A549 (cell line): ENCODE measurements around the gene WDR82. TPM values are rescaled to one million over a fixed set of nuclear protein-coding genes. Genes with fewer than 3 reads are reported as not detected.
"Not testable (repeated sequence)": the region's sequence is repeated elsewhere in the genome, so short reads cannot be mapped to it uniquely, and the experiment has no call there.

Experiments
- ATAC-seq, 2 experiments: fragments of 200-7000 bp in 1 of 2; fragments of >200 bp in 1 of 2; cut with Nextera tagmentation in 1 of 2; cut with Tn5 transposase in 1 of 2; 3 replicates each; pipeline versions ENCODE4 v1.8.0 to v1.9.1; 2018 to 2020; ENCODE audit warnings: mild to moderate bottlenecking in 1 of 2, moderate library complexity in 1 of 2
- CTCF ChIA-PET: fragments of 300-600 bp; sonication (Branson Sonifier 250); formaldehyde crosslinking; extraction: SDS; loops from one replicate; lab custom pipeline; 2021; ENCODE audit warnings: antibody characterized with exemption, inconsistent platforms; lab: Yijun Ruan, JAX
- POLR2A ChIA-PET: fragments of 350-600 bp; formaldehyde crosslinking; extraction: SDS; loops from one replicate; lab custom pipeline; 2021; ENCODE audit warnings: antibody characterized with exemption, inconsistent platforms; lab: Yijun Ruan, JAX
- DNase-seq, 2 experiments: peaks; one replicate each; pipeline versions ENCODE4 v3.0.0 to v3.0.0-alpha.2; 2011 to 2016; ENCODE audit warnings: low read depth in 1 of 2, low spot score in 1 of 2
- FAIRE-seq: peaks from 2 replicates; lab custom pipeline; 2011; peaks lifted over from hg19 to GRCh38; lab: Jason Lieb, UNC
- H3K27ac ChIP-seq, 2 experiments: fragments of >200 bp; sonication (Bioruptor Twin); formaldehyde crosslinking; 3 replicates each; pipeline ENCODE4 v1.5.1; 2016 to 2017
- H3K4me1 ChIP-seq: fragments of >200 bp; sonication (Bioruptor Twin); formaldehyde crosslinking; 3 replicates; pipeline ENCODE4 v1.6.1; 2016
- H3K4me2 ChIP-seq: fragments of >200 bp; sonication (Bioruptor Twin); formaldehyde crosslinking; 3 replicates; pipeline ENCODE4 v1.6.1; 2016
- H3K4me3 ChIP-seq: fragments of >200 bp; sonication (Bioruptor Twin); formaldehyde crosslinking; 3 replicates; pipeline ENCODE4 v1.5.1; 2016
- H3K9me3 ChIP-seq: fragments of >200 bp; sonication (Bioruptor Twin); formaldehyde crosslinking; 3 replicates; pipeline ENCODE4 v1.6.1; 2016
- BCL3 ChIP-seq: fragments of >200 bp; sonication (Bioruptor Twin); formaldehyde crosslinking; IDR thresholded peaks from 3 replicates; pipeline ENCODE4 v1.6.1; 2016
- CBX2 ChIP-seq: fragments of 200-600 bp; sonication (generic); IDR thresholded peaks from 2 replicates; pipeline ENCODE4 v1.6.1; 2016; ENCODE audit warnings: low read depth, mild to moderate bottlenecking, borderline replicate concordance
- CHD2 ChIP-seq: fragments of 150-350 bp; IDR thresholded peaks from 2 replicates; pipeline ENCODE4 v1.6.1; 2014; ENCODE audit warnings: low read length; ENCODE audit not compliant: partially characterized antibody
- CHD4 ChIP-seq: fragments of 200-600 bp; sonication (generic); IDR thresholded peaks from 2 replicates; pipeline ENCODE4 v1.6.1; 2016; ENCODE audit warnings: antibody characterized with exemption, mild to moderate bottlenecking, borderline replicate concordance
- E2F6 ChIP-seq: IDR thresholded peaks from 2 replicates; pipeline ENCODE4 v1.6.1; 2012; ENCODE audit warnings: low read depth, borderline replicate concordance
- EHMT2 ChIP-seq: fragments of 200-600 bp; sonication (generic); IDR thresholded peaks from 2 replicates; pipeline ENCODE4 v1.6.1; 2016; ENCODE audit warnings: antibody characterized with exemption, low read depth, mild to moderate bottlenecking, moderate library complexity
- HDAC2 ChIP-seq: fragments of 200-600 bp; sonication (generic); IDR thresholded peaks from 2 replicates; pipeline ENCODE4 v1.6.1; 2016
- HES2 ChIP-seq: fragments of >200 bp; sonication (Bioruptor Twin); formaldehyde crosslinking; IDR thresholded peaks from 2 replicates; pipeline ENCODE4 v1.6.1; 2016
- HEYL ChIP-seq: fragments of 250-450 bp; sonication (Bioruptor Pico); IDR thresholded peaks from 2 replicates; pipeline ENCODE4 v1.8.0; 2021; ENCODE audit warnings: mild to moderate bottlenecking, moderate library complexity
- MAX ChIP-seq: IDR thresholded peaks from 2 replicates; pipeline ENCODE4 v1.6.1; 2012
- MAZ ChIP-seq: fragments of 150-350 bp; IDR thresholded peaks from 2 replicates; pipeline ENCODE4 v1.6.1; 2014; ENCODE audit warnings: antibody characterized with exemption, low read depth, low read length, borderline replicate concordance
- NFE2L2 ChIP-seq: fragments of 150-350 bp; conservative IDR thresholded peaks from 2 replicates; pipeline ENCODE4 v1.6.1; 2014; ENCODE audit warnings: low read length
- NR3C1 ChIP-seq: fragments of >200 bp; sonication (Bioruptor Twin); formaldehyde crosslinking; IDR thresholded peaks from 3 replicates; pipeline ENCODE4 v1.6.1; 2017
- POLR2A ChIP-seq: IDR thresholded peaks from 2 replicates; pipeline ENCODE4 v1.6.1; 2012; ENCODE audit warnings: mild to moderate bottlenecking, low read length
- RAD21 ChIP-seq, 2 experiments: fragments of >200 bp in 1 of 2; sonication (Bioruptor Twin) in 1 of 2; formaldehyde crosslinking in 1 of 2; IDR thresholded peaks in 1 of 2; conservative IDR thresholded peaks in 1 of 2; 2 replicates in 1 of 2; 3 replicates in 1 of 2; pipeline ENCODE4 v1.6.1; 2012 to 2018; ENCODE audit warnings: inconsistent platforms in 1 of 2
- RARB ChIP-seq: fragments of 250-450 bp; sonication (Bioruptor Pico); IDR thresholded peaks from 2 replicates; pipeline ENCODE4 v1.8.0; 2021; ENCODE audit warnings: mild to moderate bottlenecking, moderate library complexity
- RNF2 ChIP-seq: fragments of 200-600 bp; sonication (generic); IDR thresholded peaks from 2 replicates; pipeline ENCODE4 v1.6.1; 2016; ENCODE audit warnings: low read depth, mild to moderate bottlenecking, antibody characterized with exemption, moderate library complexity, borderline replicate concordance
- TP53 ChIP-seq: fragments of 250-450 bp; sonication (Bioruptor Pico); IDR thresholded peaks from 2 replicates; pipeline ENCODE4 v1.5.0; 2021; ENCODE audit warnings: mild to moderate bottlenecking, moderate library complexity
- WGBS: methylation state at CpG from one replicate; pipeline ENCODE4 v1.1.6; 2017; ENCODE audit errors: missing lambda C conversion rate; 5-methylcytosine and 5-hydroxymethylcytosine counted together
- polyA plus RNA-seq, 4 experiments: library from polyadenylated mRNA; depleted of rRNA in 3 of 4; stranded (reverse); fragments of >200 nt; fragmentation: RNase III in 1 of 4; extraction: RNeasy Plus Mini Kit Qiagen cat#74134 plus additional on column Dnase treatment in 1 of 4; gene quantifications; 2 replicates in 3 of 4; 3 replicates in 1 of 4; pipeline ENCODE4 v1.2.3, GENCODE V29; 2011 to 2017

Gene WDR82
- polyA plus RNA-seq, 2 of the 4 experiments (the other 2 are of a cell fraction) = 50.6 to 52.7 TPM

- no peak for TF ChIP-seq EHMT2
- no peak for TF ChIP-seq E2F6
- no peak for TF ChIP-seq RAD21 (conservative IDR thresholded peaks at IDR 0.05 in 1 of 2, IDR thresholded peaks at IDR 0.05 in 1 of 2)
- no peak for TF ChIP-seq RARB (CRISPR knock-in tag)
- TF ChIP-seq HES2 = no peak
- no peak for TF ChIP-seq POLR2A
Measured at GRCh38 chr3:52272831-52273230, 5.6 kb downstream of the WDR82 start (continued).

GRCh38 chr3:52272172-52272571 is 6.3 kb downstream of the WDR82 start:
- DNase-seq, H3K4me2 ChIP-seq, H3K27ac ChIP-seq, POLR2A ChIA-PET, FAIRE-seq, ATAC-seq, H3K9me3 ChIP-seq, H3K4me3 ChIP-seq: not testable (repeated sequence)
- CTCF ChIA-PET = interaction anchor here (0.6 to 1.3 kb wide), 2 partner anchors 33 to 51 kb away, joined by 3 read pairs; partner anchors contain the start of gene TWF2
- WGBS = 92% methylated on average over 9 of the region's 9 CpGs
- H3K4me1 ChIP-seq = peaks cover 19% of the 10 kb centered on the region; the same call in 2 of the 3 replicates

- H3K9me3 ChIP-seq = no peaks in the 10 kb centered on the region
- POLR2A ChIA-PET = no interaction called here
- TF ChIP-seq CHD2 (no peak), HEYL (no peak), MAZ (no peak), NR3C1 (no peak), NFE2L2 (no peak), RAD21 (conservative IDR thresholded peaks at IDR 0.05 in 1 of 2, IDR thresholded peaks at IDR 0.05 in 1 of 2) (no peak), HDAC2 (no peak), HES2 (no peak), CHD4 (no peak), RNF2 (no peak), E2F6 (no peak), BCL3 (no peak), CBX2 (no peak), TP53 (CRISPR knock-in tag) (no peak), MAX (no peak)
- TF ChIP-seq, all 56 proteins: peak for 0
- CTCF ChIA-PET = interaction anchor here (1.3 to 1.5 kb wide), 2 partner anchors 36 to 50 kb away, joined by 3 to 8 read pairs; no protein-coding TSS in a partner anchor
- FAIRE-seq = no peak
- no peak overlapping the region for H3K27ac ChIP-seq
- ATAC-seq = no peak
- no peak overlapping the region for H3K4me3 ChIP-seq
- H3K4me1 ChIP-seq = peaks cover 5% of the 10 kb centered on the region; the same call in 1 of the 3 replicates
- DNase-seq = no peak
- no peak overlapping the region for H3K4me2 ChIP-seq
- WGBS = 88% methylated on average over 9 of the region's 9 CpGs
Measured at GRCh38 chr3:52270252-52270754, 8.1 kb downstream of the WDR82 start.
